COLO829 (cell line): ENCODE data around the gene FOXJ1.
"Not testable (repeated sequence)": the region's sequence is repeated elsewhere in the genome, so short reads cannot be mapped to it uniquely, and the experiment has no call there.

Experiments used
- DNase-seq: peaks from one replicate; pipeline ENCODE4 v3.0.0; 2012; ENCODE audit warnings: low spot score

FOXJ1 gene, protein sequence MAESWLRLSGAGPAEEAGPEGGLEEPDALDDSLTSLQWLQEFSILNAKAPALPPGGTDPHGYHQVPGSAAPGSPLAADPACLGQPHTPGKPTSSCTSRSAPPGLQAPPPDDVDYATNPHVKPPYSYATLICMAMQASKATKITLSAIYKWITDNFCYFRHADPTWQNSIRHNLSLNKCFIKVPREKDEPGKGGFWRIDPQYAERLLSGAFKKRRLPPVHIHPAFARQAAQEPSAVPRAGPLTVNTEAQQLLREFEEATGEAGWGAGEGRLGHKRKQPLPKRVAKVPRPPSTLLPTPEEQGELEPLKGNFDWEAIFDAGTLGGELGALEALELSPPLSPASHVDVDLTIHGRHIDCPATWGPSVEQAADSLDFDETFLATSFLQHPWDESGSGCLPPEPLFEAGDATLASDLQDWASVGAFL

DNA sequence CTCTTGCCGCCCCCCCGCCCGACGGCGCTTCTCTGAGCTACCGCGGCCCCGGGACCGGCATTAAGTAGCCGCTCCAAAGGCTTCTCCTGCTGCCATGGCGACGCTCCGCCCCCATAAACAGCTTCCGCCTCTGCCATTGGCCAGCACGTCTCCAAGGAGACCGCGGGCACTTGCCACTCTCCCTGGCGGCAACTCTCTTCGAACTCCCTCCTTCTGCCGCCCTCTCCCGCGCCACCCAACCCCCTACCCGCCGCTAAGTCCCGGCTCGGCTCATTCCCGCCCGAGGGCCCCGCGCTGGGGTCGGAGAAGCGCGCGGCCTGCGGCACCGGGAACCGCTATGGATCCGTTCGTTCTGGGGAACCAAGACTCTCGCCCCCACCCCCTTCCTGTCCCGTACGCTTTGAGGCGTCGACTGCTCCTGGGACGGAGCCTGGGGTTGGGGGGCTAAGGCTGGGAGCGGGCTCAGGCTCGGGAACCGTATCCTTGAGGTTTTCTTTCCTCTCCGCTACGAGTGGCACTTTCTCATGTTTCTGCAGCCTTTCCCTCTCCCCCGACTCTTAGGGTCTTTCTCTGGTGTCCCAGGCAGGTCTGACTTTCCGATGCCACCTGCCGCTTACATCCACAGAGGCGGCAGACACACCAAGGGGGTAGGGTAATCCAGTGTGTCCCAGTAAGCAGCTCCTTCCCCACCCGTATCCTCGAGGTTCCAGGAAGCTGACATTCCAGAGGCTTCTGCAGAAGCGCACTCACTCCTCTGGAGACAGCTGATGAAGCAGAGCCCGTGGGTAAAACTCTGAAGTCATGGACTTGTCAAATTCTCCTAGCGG, at the start of gene FOXJ1:
Gene FOXJ1, minus strand, starts transcription at position 34 of the 827 bp plus-strand sequence. CDS start 850 bp downstream, outside the sequence.
- DNase-seq: peak; percentile 99

DNA sequence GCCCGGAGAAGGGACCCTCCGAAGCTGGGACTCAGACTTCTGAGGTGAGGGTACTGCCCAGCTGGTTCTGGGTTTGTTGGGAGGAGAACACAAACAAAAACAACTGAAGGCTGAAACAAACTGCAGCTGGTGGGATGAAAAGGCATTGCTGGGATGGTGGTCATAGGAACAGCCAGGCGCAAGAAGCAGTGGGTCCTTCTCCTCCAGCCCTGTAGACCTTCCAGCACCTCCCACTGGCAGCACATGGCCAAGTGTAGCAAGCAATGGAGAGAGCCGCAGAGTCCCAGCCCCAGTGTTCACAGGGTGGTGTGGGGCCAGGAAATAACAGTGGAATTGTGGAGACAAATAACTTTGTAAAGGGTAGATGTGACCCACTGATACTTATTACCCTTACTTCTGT, 48.7 kb upstream of the FOXJ1 start:
- no peak for DNase-seq

DNA sequence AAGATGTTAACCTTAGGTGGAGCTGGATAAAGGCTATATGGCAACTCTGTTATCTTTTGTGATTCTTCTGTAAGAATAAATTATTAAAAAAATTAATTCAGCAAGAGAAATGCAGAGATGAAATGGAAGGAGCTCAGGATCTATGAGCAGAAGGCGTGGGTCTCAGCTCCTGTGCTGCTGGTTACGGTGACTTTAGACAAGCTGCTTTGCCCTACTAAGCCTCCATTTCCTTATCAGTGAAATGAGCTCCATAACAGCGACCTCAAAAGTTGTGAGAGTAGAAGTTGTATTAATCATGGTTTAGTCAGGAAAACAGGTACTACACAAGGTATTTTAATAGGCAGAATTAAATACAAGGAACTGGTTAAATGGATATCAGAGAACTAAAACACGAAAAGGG, 48.2 kb upstream of the FOXJ1 start:
- DNase-seq: no peak

DNA sequence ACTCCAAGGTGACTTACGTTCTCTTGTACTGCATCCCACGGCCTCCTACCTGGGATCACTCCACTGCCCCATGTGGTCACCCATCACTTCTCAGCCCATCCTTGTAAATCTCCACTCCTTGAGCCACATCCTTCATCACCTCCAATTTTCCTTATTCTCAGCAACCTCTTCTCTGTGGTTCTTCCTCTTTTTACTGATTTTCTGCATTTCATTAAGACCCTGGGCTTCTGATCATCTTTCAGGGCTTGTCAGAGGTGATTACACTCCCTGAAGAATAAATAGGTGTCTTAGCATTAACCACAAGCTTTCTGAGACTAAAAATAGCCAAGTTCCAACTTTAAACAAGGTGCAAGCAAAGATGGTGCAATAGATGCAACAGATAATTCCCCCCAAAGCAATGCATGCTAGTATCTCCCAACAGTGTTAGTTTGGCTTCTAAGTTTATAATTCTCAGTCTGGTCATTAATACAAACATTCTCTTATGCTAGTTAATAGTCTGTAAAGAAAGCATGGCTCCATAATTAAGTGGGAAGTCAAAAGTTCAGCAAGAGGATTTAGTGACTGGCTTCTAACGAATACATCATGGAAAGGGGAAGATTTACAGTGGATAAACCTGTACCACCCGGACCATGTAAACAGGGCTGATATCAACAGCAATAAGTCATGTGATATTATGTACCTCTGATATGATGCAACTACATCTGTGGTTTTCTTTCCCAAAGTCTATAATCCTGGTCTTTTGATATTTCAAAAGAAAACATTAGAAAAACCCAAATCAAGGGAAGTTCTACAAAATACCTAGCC, 47.4 kb upstream of the FOXJ1 start:
- no peak for DNase-seq

DNA sequence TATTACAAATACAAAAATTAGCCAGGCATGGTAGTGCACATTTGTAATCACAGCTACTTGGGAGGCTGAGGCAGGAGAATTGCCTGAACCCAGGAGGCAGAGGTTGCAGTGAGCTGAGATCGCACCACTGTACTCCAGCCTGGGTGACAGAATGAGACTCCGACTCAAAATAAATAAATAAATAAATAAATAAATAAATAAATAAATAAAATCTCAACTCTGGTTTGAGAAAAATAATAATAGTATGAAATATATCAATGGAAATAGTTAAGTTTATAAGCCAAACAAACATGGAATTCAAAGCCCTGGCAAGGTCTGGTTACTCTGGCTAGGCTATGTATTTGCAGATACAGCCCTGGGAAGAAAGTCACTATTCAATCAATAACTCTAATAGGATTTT, 45.7 kb upstream of the FOXJ1 start:
- not testable (repeated sequence) for DNase-seq

DNA sequence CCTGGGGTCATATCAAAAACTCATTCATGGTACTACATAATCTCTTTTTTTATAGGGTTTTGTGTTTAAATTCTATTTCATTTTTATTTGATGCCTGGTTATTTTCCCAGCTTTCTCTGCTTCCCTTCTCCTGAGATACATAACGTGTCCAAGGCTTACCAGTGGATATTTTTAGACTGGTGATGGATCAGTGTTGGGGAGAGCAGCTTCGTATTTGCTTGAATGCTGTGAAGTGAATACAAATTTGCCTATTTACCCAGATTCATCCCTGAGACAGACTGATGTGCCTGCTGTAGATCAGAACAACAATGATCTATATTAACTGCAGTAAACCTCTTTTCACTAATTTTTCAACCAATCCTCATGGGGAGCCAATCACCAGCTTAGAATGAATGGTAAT, 43.2 kb upstream of the FOXJ1 start:
- DNase-seq: no peak

DNA sequence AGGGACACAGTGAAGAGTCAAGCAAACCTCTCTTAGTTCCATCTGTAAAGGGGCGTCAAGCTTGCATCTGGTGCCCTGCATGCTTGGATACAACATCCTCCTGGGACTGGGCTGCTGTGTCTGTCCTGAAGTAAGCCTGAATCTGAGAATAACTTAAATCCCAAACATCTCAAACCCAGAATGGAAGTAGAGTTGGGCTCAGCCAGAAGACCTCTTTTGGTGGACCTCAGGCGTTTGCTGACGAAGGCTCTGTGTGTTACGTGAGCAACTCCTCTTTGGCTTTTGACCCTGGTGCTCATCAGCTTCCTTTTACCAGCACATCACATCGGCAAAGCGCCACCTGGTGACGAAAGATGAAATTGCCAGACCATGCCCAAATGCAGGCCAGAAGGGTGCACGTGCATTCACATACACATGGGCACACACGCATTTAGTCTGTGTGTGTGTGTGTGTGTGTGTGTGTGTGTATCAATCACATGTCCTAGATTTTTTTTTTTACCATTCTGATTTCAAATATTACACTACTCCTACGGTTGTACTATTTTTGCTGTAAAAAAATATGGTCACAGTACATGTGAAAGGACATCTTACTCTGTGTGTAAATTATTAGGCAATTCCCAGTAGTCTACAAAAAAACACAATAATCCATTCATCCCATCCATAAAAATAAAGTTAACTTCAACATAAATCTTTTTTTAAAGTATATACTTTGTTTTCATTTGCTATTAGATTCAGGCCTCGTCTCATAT, 41.1 kb upstream of the FOXJ1 start:
- peak; percentile 87 for DNase-seq

DNA sequence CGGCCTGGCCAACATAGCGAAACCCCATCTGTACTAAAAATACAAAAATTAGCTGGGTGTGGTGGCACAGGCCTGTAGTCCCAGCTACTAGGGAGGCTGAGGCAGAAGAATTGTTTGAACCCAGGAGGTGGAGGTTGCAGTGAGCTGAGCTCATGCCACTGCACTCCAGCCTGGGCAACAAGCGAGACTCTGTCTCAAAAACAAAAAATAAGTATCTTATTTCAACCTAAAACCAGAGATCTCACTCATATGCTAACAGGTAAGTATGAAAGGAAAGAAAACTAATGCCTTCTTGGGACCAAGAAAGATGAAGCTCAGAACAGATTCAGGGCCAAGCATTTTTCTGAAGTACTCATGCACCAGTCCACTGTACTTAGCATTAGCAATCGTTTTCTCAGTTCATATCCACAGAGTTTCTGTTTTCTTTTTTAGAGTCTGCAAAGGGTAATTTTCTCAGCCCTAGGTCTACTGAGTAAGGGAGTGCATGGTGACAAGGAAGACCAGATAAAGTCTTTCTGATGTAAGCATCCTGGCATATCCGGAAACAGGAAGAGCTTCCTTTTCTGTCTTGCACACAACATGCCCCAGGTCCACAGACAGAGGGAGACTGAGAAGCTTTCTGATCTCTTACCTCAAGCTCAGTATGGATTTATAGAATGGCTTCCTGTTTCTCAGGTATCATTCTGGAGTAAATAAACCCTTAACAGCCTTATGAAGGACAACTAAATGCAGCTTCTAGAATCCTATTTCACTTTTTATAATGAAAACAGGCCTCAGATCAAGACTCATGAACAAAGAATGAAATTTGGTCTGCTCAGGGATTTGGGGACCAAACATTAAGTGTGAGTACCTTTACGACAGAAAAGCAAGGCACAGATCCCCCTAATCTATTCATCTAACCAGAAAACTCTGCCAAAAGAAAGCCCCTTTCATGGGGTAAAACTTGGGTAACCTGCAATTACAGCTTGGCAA, 38.7 kb upstream of the FOXJ1 start:
- DNase-seq: no peak

DNA sequence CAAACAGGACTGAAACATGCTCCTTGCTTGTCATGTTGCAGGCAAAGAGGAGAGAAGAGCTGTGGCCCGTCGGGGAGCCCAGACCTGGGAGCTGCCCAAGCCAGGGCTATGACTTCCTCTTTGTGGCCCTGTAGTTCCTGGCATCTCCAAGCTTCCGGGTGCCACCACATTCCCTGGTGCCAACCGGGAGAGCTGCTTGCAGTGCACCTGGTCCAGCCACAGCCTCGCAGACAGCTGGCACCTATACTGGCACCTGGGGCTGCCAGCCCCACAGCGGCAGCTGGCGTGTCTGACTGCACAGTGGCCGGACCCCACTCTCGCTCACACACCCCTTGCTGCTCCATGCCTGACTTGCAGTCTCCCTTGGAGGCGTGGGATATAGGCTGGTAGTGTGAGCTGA, 37.1 kb upstream of the FOXJ1 start:
- no peak for DNase-seq

DNA sequence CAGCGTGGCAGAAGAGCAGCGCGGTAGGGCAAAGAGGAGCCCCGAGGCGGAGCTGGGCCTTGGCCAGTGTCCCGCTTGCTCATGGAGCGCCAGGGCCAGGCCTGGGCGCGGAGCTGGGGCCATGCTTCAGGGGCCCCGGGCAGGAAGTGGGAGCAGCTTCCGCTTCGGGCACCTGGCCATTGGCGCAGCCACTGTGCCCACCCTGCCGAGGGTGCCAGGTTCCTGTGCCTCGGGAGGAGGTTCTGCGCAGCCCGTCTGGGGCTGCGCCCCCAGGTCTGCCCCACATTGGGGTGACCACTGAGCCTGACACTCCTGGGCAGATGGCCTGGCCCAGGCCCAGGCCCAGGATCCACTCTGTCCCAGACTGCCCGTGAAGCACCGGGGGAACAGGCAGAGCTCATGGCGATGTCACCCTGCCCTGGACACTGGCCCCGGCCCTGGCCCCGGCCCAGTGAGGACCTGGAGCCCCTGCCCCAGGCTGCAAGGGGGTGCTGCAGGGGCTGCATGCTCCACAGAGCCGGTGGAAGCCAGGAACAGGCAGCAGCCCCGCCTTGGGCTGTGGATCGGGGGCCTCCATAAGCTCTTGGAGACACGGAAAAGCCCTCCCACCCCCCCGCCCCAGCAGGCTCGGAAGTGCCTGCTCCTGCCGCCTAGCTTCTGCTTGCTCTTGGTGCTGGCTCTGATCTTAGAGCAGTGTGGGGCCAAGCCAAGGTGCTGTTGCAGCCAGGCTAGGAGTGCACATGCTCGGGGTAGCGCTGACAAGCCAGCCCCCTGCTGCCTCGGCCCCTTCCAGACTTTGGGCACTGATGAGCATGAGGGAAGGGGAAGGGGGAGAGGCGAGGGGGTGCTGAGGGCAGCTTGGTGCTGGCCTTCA, 35.9 kb upstream of the FOXJ1 start:
- DNase-seq: no peak

DNA sequence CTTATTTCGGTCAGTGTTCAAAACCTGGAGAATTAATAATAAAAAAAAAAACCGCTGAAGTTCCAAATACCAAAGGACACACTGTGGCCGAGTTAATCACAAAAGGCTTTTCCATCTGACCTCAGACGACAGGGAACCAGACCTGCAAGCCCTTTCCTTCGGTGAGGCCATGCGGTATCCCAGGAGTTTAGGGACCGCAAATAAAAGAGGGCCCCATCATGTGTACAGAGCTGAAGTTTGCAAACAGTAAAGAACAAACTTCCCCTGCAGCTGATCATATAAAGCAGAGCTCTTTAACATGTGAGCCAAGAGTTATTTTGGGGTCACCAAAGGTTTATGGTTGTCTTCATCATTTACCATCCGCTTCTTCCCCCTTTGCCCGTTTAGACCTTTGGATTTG, 33.0 kb upstream of the FOXJ1 start:
- no peak for DNase-seq

DNA sequence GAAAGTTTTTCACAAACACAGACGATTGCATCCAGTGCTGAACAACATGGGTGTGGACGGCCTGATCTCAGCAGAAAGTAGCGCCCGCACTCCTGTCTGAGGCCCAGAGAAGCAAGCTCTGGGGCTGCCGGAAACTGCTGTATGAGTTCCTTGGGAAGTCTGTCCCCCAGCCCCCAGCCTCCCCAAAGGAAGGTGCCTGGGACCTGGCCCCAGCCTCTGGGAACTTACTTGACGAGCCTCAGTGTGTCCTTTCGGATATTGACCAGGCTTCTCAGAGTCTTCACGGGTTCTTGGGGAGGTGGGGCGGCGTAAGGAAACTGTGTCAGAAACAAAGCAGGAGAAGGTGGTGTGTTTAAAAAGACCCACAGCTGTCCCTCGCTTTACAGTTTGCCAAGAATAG, 32.4 kb upstream of the FOXJ1 start:
- no peak for DNase-seq

DNA sequence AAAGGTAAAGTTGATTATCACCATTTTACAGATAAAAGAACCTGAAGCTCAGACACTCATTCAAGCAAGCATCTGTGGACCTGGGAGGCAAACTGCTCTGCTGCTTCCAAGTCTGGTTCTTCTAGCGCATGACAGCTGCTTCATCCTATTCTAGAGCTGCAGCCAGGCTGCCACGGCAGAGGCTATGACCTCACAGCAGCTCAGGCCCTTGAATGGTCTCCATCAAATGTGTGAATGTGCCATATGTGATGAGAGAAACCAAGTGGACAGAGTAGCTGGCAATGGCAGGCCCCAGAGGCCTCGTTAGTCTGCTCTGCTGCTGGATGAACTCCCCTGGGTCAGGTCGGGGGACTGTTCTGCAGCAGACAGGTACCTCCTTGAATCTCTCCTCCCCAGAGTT, 30.7 kb upstream of the FOXJ1 start:
- no peak for DNase-seq

DNA sequence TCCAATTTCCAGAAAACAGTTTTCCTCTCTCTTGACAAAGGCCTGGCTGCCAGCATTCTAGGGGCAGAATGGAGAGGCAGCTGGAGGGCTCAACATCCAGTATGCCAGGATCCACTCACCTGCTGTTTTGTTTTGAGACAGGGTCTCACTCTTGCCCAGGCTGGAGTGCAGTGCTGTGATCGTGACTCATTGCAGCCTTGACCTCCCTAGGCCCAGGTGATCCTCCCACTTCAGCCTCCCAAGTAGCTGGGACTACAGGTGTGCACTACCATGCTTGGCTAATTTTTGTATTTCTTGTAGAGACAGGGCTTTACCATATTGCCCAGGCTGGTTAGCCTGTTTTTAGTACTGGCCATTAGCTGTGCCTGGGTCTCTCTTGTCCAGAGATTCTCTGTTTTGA, 29.1 kb upstream of the FOXJ1 start:
- DNase-seq: no peak

DNA sequence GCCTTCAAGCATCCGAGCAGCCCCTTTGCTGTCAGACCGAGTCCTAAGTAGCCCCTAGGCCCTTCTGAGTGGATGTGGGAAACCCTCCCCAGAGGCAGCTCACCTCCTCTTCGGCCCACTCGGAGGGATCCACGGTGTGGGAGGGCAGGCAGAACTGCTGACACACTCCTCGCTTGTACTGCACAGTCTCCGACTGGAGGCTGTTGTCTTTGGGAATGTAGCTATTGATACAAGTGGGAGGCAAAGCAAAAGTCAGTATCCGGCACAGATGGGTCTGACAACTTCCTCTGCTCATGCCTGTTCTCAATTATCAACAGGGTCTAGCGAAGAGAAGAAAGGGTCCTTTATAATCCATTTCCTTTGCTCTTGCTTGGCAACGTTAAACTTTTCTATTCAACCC, 25.9 kb upstream of the FOXJ1 start:
- DNase-seq: peak; percentile 88

DNA sequence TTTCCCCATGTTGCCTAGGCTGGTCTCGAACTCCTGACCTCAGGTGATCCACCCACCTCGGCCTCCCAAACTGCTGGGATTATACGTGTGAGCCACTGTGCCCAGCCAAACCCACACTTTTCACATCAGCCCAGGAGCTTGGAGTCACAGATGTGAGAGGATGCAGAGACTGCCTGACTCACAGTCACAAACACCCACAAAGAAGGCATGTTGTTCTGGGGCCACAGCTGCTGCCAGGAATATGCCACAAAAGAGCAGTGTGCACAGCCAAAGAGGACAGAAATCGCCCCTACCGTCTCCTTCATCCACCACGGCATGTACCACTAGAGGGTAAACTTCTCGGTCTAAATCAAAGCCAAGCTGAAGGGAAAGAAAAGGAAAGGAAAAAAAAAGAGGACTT, 25.1 kb upstream of the FOXJ1 start:
- DNase-seq: peak; percentile 47

DNA sequence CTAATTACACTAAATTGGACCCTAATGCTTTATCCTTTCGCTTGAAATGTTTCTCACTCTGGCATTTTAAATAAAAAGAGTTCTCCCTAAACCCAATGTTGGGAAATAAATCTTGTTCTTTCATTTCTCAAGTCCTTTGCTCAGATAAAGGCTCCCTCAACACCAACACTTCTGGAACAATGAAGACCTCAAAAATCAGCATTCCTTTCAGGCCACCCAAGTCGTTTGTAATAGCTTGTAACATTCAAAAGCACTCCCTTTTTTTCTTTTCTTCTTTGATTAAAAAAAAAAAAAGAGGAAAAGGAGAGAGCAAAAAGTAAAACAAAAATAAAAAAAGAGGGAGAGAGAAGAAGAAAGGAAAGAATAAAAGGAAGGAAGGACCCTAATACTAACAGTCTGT, 23.3 kb upstream of the FOXJ1 start:
- DNase-seq: no peak

DNA sequence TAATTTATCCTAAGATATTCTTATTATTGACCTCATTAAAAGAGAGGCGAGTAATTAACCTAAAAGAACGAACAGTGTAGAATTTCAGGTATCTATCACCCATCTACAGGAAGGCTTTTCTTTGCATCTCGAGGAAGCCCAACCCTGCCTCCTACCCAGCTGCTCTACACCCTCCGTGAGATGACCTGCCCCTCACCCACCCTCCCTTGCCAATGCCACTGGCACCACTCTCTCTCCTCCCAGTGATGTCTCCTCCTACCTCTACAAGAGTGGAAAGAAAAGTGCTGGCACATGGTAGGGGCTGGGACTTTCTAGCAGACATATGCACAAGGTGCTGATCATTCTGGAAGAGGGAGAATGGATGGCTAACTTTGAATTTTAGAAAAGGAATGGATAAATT, 22.9 kb upstream of the FOXJ1 start:
- DNase-seq: no peak

DNA sequence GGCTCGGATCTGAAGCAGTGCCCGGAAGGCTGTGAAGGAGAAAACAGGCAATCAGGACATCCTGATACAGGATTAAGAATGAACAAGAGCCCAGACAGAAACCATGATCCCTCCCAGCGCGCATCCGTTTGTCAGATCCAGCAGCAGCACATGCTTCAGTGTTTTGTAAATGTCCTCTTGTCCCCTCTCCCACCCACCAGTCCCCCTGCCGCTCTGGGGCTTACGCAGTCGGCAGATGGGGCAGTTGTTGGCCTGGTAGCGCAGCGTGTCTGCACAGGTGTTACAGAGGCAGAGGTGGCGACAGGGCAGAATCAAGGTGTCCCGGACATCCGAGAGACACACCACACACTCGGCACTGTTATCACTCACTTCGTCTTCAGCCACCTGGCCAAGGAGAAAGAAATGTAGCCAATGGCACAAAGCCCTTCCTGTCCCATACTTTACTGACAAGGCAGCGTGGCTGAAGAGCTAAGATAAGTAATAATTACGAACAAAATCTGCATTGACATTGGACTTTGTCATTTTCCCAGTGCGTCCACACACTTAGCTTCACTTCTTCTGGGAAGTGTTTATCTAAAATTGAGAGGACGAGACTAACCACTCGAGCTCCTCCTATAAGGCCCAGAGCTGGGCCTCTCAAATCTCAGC, 20.7 kb upstream of the FOXJ1 start:
- DNase-seq: no peak
